Neural cell (in vitro differentiated cells): ENCODE data around the gene OTOF. TPM values are rescaled to one million over a fixed set of nuclear protein-coding genes. Genes with fewer than 3 reads are reported as not detected.

Experiments
- H2AFZ ChIP-seq: fragments of 200-600, 300-800 bp; sonication (generic), shearing (Covaris generic); 2 replicates; pipeline ENCODE4 v1.6.0; 2014; ENCODE audit warnings: low read depth, mild to moderate bottlenecking, antibody characterized with exemption, low read length, moderate library complexity
- H3F3A ChIP-seq: fragments of 200-600 bp; shearing (Covaris generic); 2 replicates; pipeline ENCODE4 v1.6.1; 2016; ENCODE audit warnings: mild to moderate bottlenecking, moderate library complexity, mixed read lengths, antibody characterized with exemption, low read length; ENCODE audit not compliant: insufficient read depth, poor library complexity, severe bottlenecking
- H3K27ac ChIP-seq: fragments of 200-600, 300-800 bp; sonication (generic), shearing (Covaris generic); 2 replicates; pipeline ENCODE4 v1.5.1; 2014; ENCODE audit warnings: mild to moderate bottlenecking, low read length, moderate library complexity
- H3K27me3 ChIP-seq: fragments of 300-800, 200-600 bp; sonication (generic), shearing (Covaris generic); 2 replicates; pipeline ENCODE4 v1.6.0; 2014; ENCODE audit warnings: mild to moderate bottlenecking, low read depth, low read length, moderate library complexity; ENCODE audit not compliant: insufficient read depth
- H3K36me3 ChIP-seq: fragments of 300-800, 200-600 bp; sonication (generic), shearing (Covaris generic); 2 replicates; pipeline ENCODE4 v1.5.1; 2014; ENCODE audit warnings: mild to moderate bottlenecking, antibody characterized with exemption, low read length, moderate library complexity; ENCODE audit not compliant: insufficient read depth
- H3K4me2 ChIP-seq: fragments of 300-800, 200-600 bp; sonication (generic), shearing (Covaris generic); 2 replicates; pipeline ENCODE4 v1.6.0; 2014; ENCODE audit warnings: mild to moderate bottlenecking, low read length
- H3K4me3 ChIP-seq: fragments of 300-800, 200-600 bp; sonication (generic), shearing (Covaris generic); 2 replicates; pipeline ENCODE4 v1.5.1; 2014; ENCODE audit warnings: mild to moderate bottlenecking, low read length, moderate library complexity
- H3K79me2 ChIP-seq: fragments of 200-600 bp; shearing (Covaris generic); replicated peaks from 2 replicates; pipeline ENCODE4 v1.6.0; 2014; ENCODE audit warnings: mild to moderate bottlenecking, low read length, moderate library complexity; ENCODE audit not compliant: insufficient read depth
- H3K9ac ChIP-seq: fragments of 300-800, 200-600 bp; sonication (generic), shearing (Covaris generic); 2 replicates; pipeline ENCODE4 v1.6.1; 2016; ENCODE audit warnings: mild to moderate bottlenecking, low read length, mixed read lengths
- H3K9me2 ChIP-seq: fragments of 200-600 bp; shearing (Covaris generic); 2 replicates; pipeline ENCODE4 v1.6.1; 2016; ENCODE audit warnings: mild to moderate bottlenecking, low read length, mixed read lengths; ENCODE audit not compliant: insufficient read depth
- H3K9me3 ChIP-seq: fragments of 200-600, 300-800 bp; sonication (generic), shearing (Covaris generic); 2 replicates; pipeline ENCODE4 v1.6.1; 2016; ENCODE audit warnings: mild to moderate bottlenecking, mixed run types, low read length, moderate library complexity, mixed read lengths
- H4K20me1 ChIP-seq: fragments of 200-600 bp; shearing (Covaris generic); 2 replicates; pipeline ENCODE4 v1.6.1; 2016; ENCODE audit warnings: mild to moderate bottlenecking, mixed run types; ENCODE audit not compliant: insufficient read depth
- CTCF ChIP-seq: fragments of 450-650 bp; IDR thresholded peaks from 2 replicates; pipeline ENCODE4 v1.5.1; 2014; ENCODE audit warnings: antibody characterized with exemption, mild to moderate bottlenecking, moderate library complexity; ENCODE audit not compliant: poor library complexity, severe bottlenecking
- EP300 ChIP-seq: fragments of 450-650 bp; conservative IDR thresholded peaks from 2 replicates; pipeline ENCODE4 v1.6.1; 2014; ENCODE audit warnings: antibody characterized with exemption, mild to moderate bottlenecking, moderate library complexity; ENCODE audit not compliant: poor library complexity, severe bottlenecking
- EZH2 ChIP-seq: fragments of 200-600, 300-800 bp; shearing (Covaris generic), sonication (generic); IDR thresholded peaks from 2 replicates; pipeline ENCODE4 v1.6.1; 2014; ENCODE audit warnings: antibody characterized with exemption, low read length, borderline replicate concordance, mild to moderate bottlenecking; ENCODE audit not compliant: insufficient read depth, poor library complexity, severe bottlenecking
- MXI1 ChIP-seq: fragments of 450-650 bp; conservative IDR thresholded peaks from 2 replicates; pipeline ENCODE4 v1.6.1; 2014; ENCODE audit warnings: antibody characterized with exemption, mild to moderate bottlenecking; ENCODE audit not compliant: poor library complexity, severe bottlenecking
- POLR2AphosphoS5 ChIP-seq: IDR thresholded peaks from 2 replicates; pipeline ENCODE4 v1.6.1; 2012
- RAD21 ChIP-seq: fragments of 450-650 bp; conservative IDR thresholded peaks from 2 replicates; pipeline ENCODE4 v1.6.1; 2014; ENCODE audit warnings: antibody characterized with exemption, mild to moderate bottlenecking, moderate library complexity
- SMC3 ChIP-seq: fragments of 450-650 bp; conservative IDR thresholded peaks from 2 replicates; pipeline ENCODE4 v1.6.1; 2014; ENCODE audit warnings: antibody characterized with exemption, mild to moderate bottlenecking, moderate library complexity; ENCODE audit not compliant: poor library complexity
- TAF1 ChIP-seq: IDR thresholded peaks from 2 replicates; pipeline ENCODE4 v1.6.1; 2012; ENCODE audit warnings: low read depth
- polyA plus RNA-seq: library from polyadenylated mRNA; depleted of rRNA; stranded (reverse); fragments of >200 nt; gene quantifications from 2 replicates; pipeline ENCODE4 v1.2.3, GENCODE V29; 2014
- TF ChIP-seq, protein P1 (sequence below): IDR thresholded peaks from 2 replicates; pipeline ENCODE4 v1.6.1; 2012; ENCODE audit warnings: borderline replicate concordance

Gene OTOF
- polyA plus RNA-seq, 1 donor from 2014 or later, result not detected

DNA sequence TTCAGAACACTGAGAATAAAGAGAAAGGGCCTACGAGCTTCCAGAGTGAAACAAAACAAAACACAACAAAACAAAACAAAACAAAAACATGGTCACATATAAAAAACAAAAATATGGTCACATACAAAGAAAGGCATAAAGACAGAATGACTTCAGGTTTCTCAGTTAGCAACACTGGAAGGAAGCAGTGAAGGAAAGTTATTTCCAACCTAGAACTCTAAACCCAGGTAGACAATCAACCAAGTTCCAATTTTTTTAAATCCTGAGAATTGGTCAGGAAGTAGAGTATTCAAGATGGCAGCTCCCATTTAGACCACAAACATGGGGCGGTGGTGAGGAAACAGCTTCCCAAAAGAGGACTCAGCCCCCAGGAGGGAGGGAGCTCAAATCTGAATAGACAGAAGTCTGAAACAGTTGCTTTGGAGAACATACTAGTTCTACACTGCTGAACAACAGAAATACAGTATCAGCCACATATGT is 67.1 kb downstream of the OTOF start:
- TF ChIP-seq EP300 (no peak), SMC3 (no peak), RAD21 (no peak), MXI1 (no peak)
- TF ChIP-seq, protein P1, sequence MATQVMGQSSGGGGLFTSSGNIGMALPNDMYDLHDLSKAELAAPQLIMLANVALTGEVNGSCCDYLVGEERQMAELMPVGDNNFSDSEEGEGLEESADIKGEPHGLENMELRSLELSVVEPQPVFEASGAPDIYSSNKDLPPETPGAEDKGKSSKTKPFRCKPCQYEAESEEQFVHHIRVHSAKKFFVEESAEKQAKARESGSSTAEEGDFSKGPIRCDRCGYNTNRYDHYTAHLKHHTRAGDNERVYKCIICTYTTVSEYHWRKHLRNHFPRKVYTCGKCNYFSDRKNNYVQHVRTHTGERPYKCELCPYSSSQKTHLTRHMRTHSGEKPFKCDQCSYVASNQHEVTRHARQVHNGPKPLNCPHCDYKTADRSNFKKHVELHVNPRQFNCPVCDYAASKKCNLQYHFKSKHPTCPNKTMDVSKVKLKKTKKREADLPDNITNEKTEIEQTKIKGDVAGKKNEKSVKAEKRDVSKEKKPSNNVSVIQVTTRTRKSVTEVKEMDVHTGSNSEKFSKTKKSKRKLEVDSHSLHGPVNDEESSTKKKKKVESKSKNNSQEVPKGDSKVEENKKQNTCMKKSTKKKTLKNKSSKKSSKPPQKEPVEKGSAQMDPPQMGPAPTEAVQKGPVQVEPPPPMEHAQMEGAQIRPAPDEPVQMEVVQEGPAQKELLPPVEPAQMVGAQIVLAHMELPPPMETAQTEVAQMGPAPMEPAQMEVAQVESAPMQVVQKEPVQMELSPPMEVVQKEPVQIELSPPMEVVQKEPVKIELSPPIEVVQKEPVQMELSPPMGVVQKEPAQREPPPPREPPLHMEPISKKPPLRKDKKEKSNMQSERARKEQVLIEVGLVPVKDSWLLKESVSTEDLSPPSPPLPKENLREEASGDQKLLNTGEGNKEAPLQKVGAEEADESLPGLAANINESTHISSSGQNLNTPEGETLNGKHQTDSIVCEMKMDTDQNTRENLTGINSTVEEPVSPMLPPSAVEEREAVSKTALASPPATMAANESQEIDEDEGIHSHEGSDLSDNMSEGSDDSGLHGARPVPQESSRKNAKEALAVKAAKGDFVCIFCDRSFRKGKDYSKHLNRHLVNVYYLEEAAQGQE, result no peak
- no peaks in the 10 kb centered on the region for H3F3A ChIP-seq

GRCh38 chr2:26409785-26410184 is 68.1 kb downstream of the OTOF start:
- Histone ChIP-seq H3K9me2 (no peaks in the 10 kb centered on the region), H3K79me2 (no peaks in the 10 kb centered on the region), H3K27me3 (no peaks in the 10 kb centered on the region), H3K9ac (no peak overlapping the region), H3F3A (no peaks in the 10 kb centered on the region), H4K20me1 (no peaks in the 10 kb centered on the region), H3K9me3 (no peaks in the 10 kb centered on the region), H3K27ac (no peak overlapping the region), H3K36me3 (no peaks in the 10 kb centered on the region), H3K4me2 (no peak overlapping the region), H3K4me3 (no peak overlapping the region), H2AFZ (no peak overlapping the region)
- TF ChIP-seq CTCF (no peak), EZH2 (no peak), TAF1 (no peak), POLR2AphosphoS5 (no peak), MXI1 (no peak), EP300 (no peak), SMC3 (no peak), RAD21 (no peak)
- TF ChIP-seq, protein P1, result no peak

More for the DNA sequence above, 67.1 kb downstream of the OTOF start:
- Histone ChIP-seq H2AFZ (no peak overlapping the region), H3K79me2 (no peaks in the 10 kb centered on the region), H3K9me3 (no peaks in the 10 kb centered on the region), H3K4me2 (no peak overlapping the region), H3K4me3 (no peak overlapping the region), H3K27me3 (no peaks in the 10 kb centered on the region), H3K9ac (no peak overlapping the region), H4K20me1 (no peaks in the 10 kb centered on the region), H3K36me3 (no peaks in the 10 kb centered on the region), H3K27ac (no peak overlapping the region), H3K9me2 (no peaks in the 10 kb centered on the region)
